Esophagus squamous epithelium (tissue), 5 donors: ENCODE measurements around the gene IFI27L2. TPM values are rescaled to one million over a fixed set of nuclear protein-coding genes. Genes with fewer than 3 reads are reported as not detected.

Experiments
- DNase-seq: peaks from one replicate; lab custom pipeline; 2025; lab: John Stamatoyannopoulos, UW
- H3K27ac ChIP-seq, 4 donors: fragments of 200-600 bp; sonication (generic); one replicate each; pipeline ENCODE4 v1.5.1; 2016 to 2019; ENCODE audit warnings: mild to moderate bottlenecking in 1 of 4
- H3K27me3 ChIP-seq, 4 donors: fragments of 200-600 bp; sonication (generic); 1 replicate in 3 of 4; 2 replicates in 1 of 4; pipeline versions ENCODE4 v1.5.1 to v1.6.0; 2017 to 2021; ENCODE audit warnings: antibody characterized with exemption in 1 of 4
- H3K36me3 ChIP-seq, 3 donors: fragments of 200-600 bp; sonication (generic); one replicate each; pipeline ENCODE4 v1.5.1; 2016 to 2019
- H3K4me1 ChIP-seq, 3 donors: fragments of 200-600 bp; sonication (generic); one replicate each; pipeline ENCODE4 v1.5.1; 2017 to 2019
- H3K4me3 ChIP-seq, 4 donors: fragments of 200-600 bp; sonication (generic); 1 replicate in 3 of 4; 2 replicates in 1 of 4; pipeline ENCODE4 v1.5.1; 2016 to 2019; ENCODE audit warnings: mild to moderate bottlenecking in 2 of 4, moderate library complexity in 1 of 4
- H3K9me3 ChIP-seq, 3 donors: fragments of 200-600 bp; sonication (generic); one replicate each; pipeline ENCODE4 v1.5.1; 2016 to 2019
- CTCF ChIP-seq, 6 experiments: fragments of 450-650 bp in 4 of 6; fragments of 200-600 bp in 2 of 6; sonication (generic) in 2 of 6; IDR thresholded peaks; one replicate each; pipeline ENCODE4 v1.5.1; 2016 to 2019; ENCODE audit warnings: antibody characterized with exemption in 6 of 6, mild to moderate bottlenecking in 4 of 6, moderate library complexity in 4 of 6
- POLR2A ChIP-seq, 4 donors: fragments of 450-650 bp; IDR thresholded peaks; one replicate each; pipeline ENCODE4 v1.6.1; 2017; ENCODE audit warnings: antibody characterized with exemption in 4 of 4, mild to moderate bottlenecking in 4 of 4, moderate library complexity in 3 of 4
- WGBS, 2 donors: methylation state at CpG; one replicate each; pipeline ENCODE4 v1.1.5; 2018; 5-methylcytosine and 5-hydroxymethylcytosine counted together
- intact Hi-C: fragments of 100-400 bp; cut with DNase I; formaldehyde crosslinking; loops from one replicate; pipeline ENCODE4 v1.15.0; 2022
- total RNA-seq, 4 donors: library from RNA; depleted of rRNA; stranded (reverse); fragments of >200 nt; gene quantifications; one replicate each; pipeline ENCODE4 v1.1.0, GENCODE V29; 2016
- donor health status: DM: yes; HTN: yes; CAD: no.

Gene IFI27L2
- total RNA-seq, 4 donors from 2014 or later = 50.6 to 97.1 (median 66.0) TPM

- H3K27ac ChIP-seq = no peak overlapping the region
- TF ChIP-seq CTCF (IDR thresholded peaks at IDR 0.05) (no peak), POLR2A (IDR thresholded peaks at IDR 0.05) (no peak)
- 75 to 100% methylated on average over 4 to 10 of the region's 10 CpGs for WGBS, 2 donors
- DNase-seq = no peak
- intact Hi-C loops = no loop called here
- H3K4me1 ChIP-seq = peaks cover 7 to 39% (median 23%) of the 10 kb centered on the region in 3 donors
- H3K27me3 ChIP-seq = peaks cover 0 to 8% (median 0%) of the 10 kb centered on the region in 4 donors
- H3K36me3 ChIP-seq = no peaks in the 10 kb centered on the region
- no peak overlapping the region for H3K4me3 ChIP-seq
- peaks cover 0 to 19% (median 7%) of the 10 kb centered on the region in 3 donors for H3K9me3 ChIP-seq
Measured at GRCh38 chr14:94116701-94117100, 12.7 kb downstream of the IFI27L2 start.

GRCh38 chr14:94115631-94116030 lies 13.8 kb downstream of the IFI27L2 start:
- peak overlapping the region in 3 of 4 donors; percentile 82 to 90 (median 82) for H3K27ac ChIP-seq
- TF ChIP-seq POLR2A (IDR thresholded peaks at IDR 0.05) (no peak), CTCF (IDR thresholded peaks at IDR 0.05) (no peak)
- peaks cover 7 to 49% (median 23%) of the 10 kb centered on the region in 3 donors for H3K4me1 ChIP-seq
- no peak overlapping the region for H3K4me3 ChIP-seq
- no peaks in the 10 kb centered on the region for H3K36me3 ChIP-seq
- H3K9me3 ChIP-seq = peaks cover 0 to 18% (median 7%) of the 10 kb centered on the region in 3 donors
- WGBS, 2 donors = 86 to 91% methylated on average over 5 to 6 of the region's 15 CpGs
- intact Hi-C loops = no loop called here
- DNase-seq = no peak
- peaks cover 0 to 8% (median 0%) of the 10 kb centered on the region in 4 donors for H3K27me3 ChIP-seq

- H3K4me1 ChIP-seq = peaks cover 7 to 54% (median 23%) of the 10 kb centered on the region in 3 donors
- H3K9me3 ChIP-seq = peaks cover 0 to 14% (median 7%) of the 10 kb centered on the region in 3 donors
- 0 to 17% methylated on average over 4 of the region's 4 CpGs for WGBS, 2 donors
- TF ChIP-seq POLR2A (IDR thresholded peaks at IDR 0.05) = no peak
- no peak for TF ChIP-seq CTCF (IDR thresholded peaks at IDR 0.05)
- no peak for DNase-seq
- no peaks in the 10 kb centered on the region for H3K36me3 ChIP-seq
- intact Hi-C loops = no loop called here
- peaks cover 0 to 8% (median 0%) of the 10 kb centered on the region in 4 donors for H3K27me3 ChIP-seq
- H3K4me3 ChIP-seq = peak overlapping the region in 1 of 4 donors; percentile 19
- peak overlapping the region in 3 of 4 donors; percentile 82 to 90 (median 82) for H3K27ac ChIP-seq
Measured at GRCh38 chr14:94115058-94115591, 14.3 kb downstream of the IFI27L2 start.

- intact Hi-C loops = no loop called here
- Histone ChIP-seq H3K27ac (peak overlapping the region in 3 of 4 donors; percentile 82 to 90 (median 82)), H3K36me3 (no peaks in the 10 kb centered on the region), H3K4me3 (peak overlapping the region in 1 of 4 donors; percentile 19), H3K4me1 (peaks cover 10 to 59% (median 28%) of the 10 kb centered on the region in 3 donors), H3K27me3 (peaks cover 0 to 8% (median 0%) of the 10 kb centered on the region in 4 donors), H3K9me3 (peaks cover 0 to 8% (median 4%) of the 10 kb centered on the region in 3 donors)
- no peak for DNase-seq
- no peak for TF ChIP-seq CTCF (IDR thresholded peaks at IDR 0.05)
- no peak for TF ChIP-seq POLR2A (IDR thresholded peaks at IDR 0.05)
- WGBS, 2 donors = 67 to 93% methylated on average over 3 to 5 of the region's 5 CpGs
Measured at GRCh38 chr14:94114589-94115057, 14.8 kb downstream of the IFI27L2 start.

GRCh38 chr14:94113908-94114588 lies 15.4 kb downstream of the IFI27L2 start:
- DNase-seq = no peak
- WGBS, 2 donors = 63 to 69% methylated on average over 3 to 5 of the region's 5 CpGs

More at GRCh38 chr14:94113908-94114588, 15.4 kb downstream of the IFI27L2 start:
- Histone ChIP-seq H3K27me3 (peaks cover 0 to 5% (median 0%) of the 10 kb centered on the region in 4 donors), H3K27ac (peak overlapping the region; percentile 3 to 90 (median 82)), H3K4me1 (peaks cover 10 to 65% (median 31%) of the 10 kb centered on the region in 3 donors), H3K9me3 (peaks cover 0 to 3% (median 0%) of the 10 kb centered on the region in 3 donors), H3K36me3 (no peaks in the 10 kb centered on the region), H3K4me3 (peak overlapping the region in 2 of 4 donors; percentile 1 to 65)
- TF ChIP-seq POLR2A (IDR thresholded peaks at IDR 0.05) = no peak
- no peak for TF ChIP-seq CTCF (IDR thresholded peaks at IDR 0.05)
- intact Hi-C loops = no loop called here
